M059J (cell line): ENCODE results near the gene ALDH1L1. TPM values are rescaled to one million over a fixed set of nuclear protein-coding genes. Genes with fewer than 3 reads are reported as not detected.

Experiments used
- DNase-seq: peaks from one replicate; pipeline ENCODE4 v3.0.0-alpha.2; 2012; ENCODE audit warnings: low read depth
- total RNA-seq: library from RNA; depleted of rRNA; stranded (reverse); fragments of >200 nt; shearing (Covaris generic); gene quantifications from 2 replicates; pipeline ENCODE4 v1.2.3, GENCODE V29; 2014

Gene ALDH1L1
- total RNA-seq, 1 experiment from 2014 or later = 1.2 TPM

GRCh38 chr3:126119976-126120375 lies 60.4 kb downstream of the ALDH1L1 start:
- no peak for DNase-seq

- no peak for DNase-seq
Measured at GRCh38 chr3:126119008-126119675, 61.2 kb downstream of the ALDH1L1 start.

- DNase-seq = no peak
Measured at GRCh38 chr3:126118591-126118990, 61.8 kb downstream of the ALDH1L1 start.

GRCh38 chr3:126117786-126118185 lies 62.6 kb downstream of the ALDH1L1 start:
- DNase-seq = no peak

GRCh38 chr3:126117212-126117611 lies 63.2 kb downstream of the ALDH1L1 start:
- no peak for DNase-seq

- no peak for DNase-seq
Measured at GRCh38 chr3:126116526-126116925, 63.9 kb downstream of the ALDH1L1 start.

GRCh38 chr3:126114443-126115386 lies 65.7 kb downstream of the ALDH1L1 start:
- no peak for DNase-seq

GRCh38 chr3:126113733-126114442 lies 66.5 kb downstream of the ALDH1L1 start:
- DNase-seq = no peak

GRCh38 chr3:126113238-126113555 lies 67.2 kb downstream of the ALDH1L1 start:
- DNase-seq = no peak

GRCh38 chr3:126112531-126113237 lies 67.7 kb downstream of the ALDH1L1 start:
- no peak for DNase-seq

GRCh38 chr3:126111566-126112475 lies 68.6 kb downstream of the ALDH1L1 start:
- no peak for DNase-seq

GRCh38 chr3:126111126-126111551 lies 69.2 kb downstream of the ALDH1L1 start:
- no peak for DNase-seq

GRCh38 chr3:126110431-126111125 lies 69.8 kb downstream of the ALDH1L1 start:
- DNase-seq = no peak

- no peak for DNase-seq
Measured at GRCh38 chr3:126109880-126110235, 70.5 kb downstream of the ALDH1L1 start.

GRCh38 chr3:126109146-126109879 lies 71.1 kb downstream of the ALDH1L1 start:
- DNase-seq = no peak

GRCh38 chr3:126108676-126109050 lies 71.7 kb downstream of the ALDH1L1 start:
- DNase-seq = no peak

GRCh38 chr3:126107957-126108675 lies 72.3 kb downstream of the ALDH1L1 start:
- DNase-seq = no peak

- no peak for DNase-seq
Measured at GRCh38 chr3:126107203-126107939, 73.0 kb downstream of the ALDH1L1 start.
